ENCODE results near the gene KRTAP1-5.
"Not testable (repeated sequence)": the region's sequence is repeated elsewhere in the genome, so short reads cannot be mapped to it uniquely, and the experiment has no call there.

The KRTAP1-5 gene

DNA sequence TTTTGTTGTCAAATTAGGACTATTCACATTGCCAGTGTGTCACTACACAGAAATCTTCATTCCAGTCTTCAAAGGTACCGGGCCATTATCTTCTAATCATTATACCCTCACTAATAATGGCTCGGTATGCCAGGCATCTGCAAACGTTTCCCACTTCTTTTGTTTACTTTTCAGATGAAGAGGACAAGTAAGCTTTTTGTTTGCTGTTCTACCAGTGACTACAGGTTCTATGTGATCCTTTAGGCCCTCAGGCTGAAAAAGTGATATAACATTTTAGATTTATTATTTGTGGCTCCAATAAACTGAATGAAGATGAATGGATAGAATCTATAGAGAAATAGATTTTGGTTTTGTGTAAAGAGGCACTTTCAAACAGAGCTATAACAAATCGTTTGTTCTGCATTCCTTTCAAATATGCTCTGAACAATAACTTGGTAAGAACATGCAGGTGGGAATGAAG lies 17.7 kb downstream of the KRTAP1-5 start:
- Histone ChIP-seq H3K9ac (ENCODE audit: low read length in 5 of 5) (no peak overlapping the region), H3K27me3 (ENCODE audit: control insufficient read depth in 5 of 5, insufficient read depth in 4 of 5, low read length in 5 of 5) (peaks cover 0 to 2% (median 0%) of the 10 kb centered on the region in 5 donors), H3K36me3 (ENCODE audit: control insufficient read depth in 5 of 5, insufficient read depth in 5 of 5, low read length in 5 of 5) (no peaks in the 10 kb centered on the region), H3K9me3 (ENCODE audit: control insufficient read depth in 5 of 5, low read length in 5 of 5) (no peaks in the 10 kb centered on the region), H3K27ac (ENCODE audit: low read depth, low read length) (no peak overlapping the region), H3K4me1 (ENCODE audit: control insufficient read depth in 5 of 5, insufficient read depth in 5 of 5, low read length in 5 of 5) (no peaks in the 10 kb centered on the region), H3K4me3 (ENCODE audit: low read depth in 1 of 5, low read length in 5 of 5) (no peak overlapping the region)

- Histone ChIP-seq H3K27ac (ENCODE audit: low read depth, low read length) (no peak within 1 kb of the TSS), H3K9ac (ENCODE audit: low read length in 5 of 5) (no peak within 1 kb of the TSS), H3K4me3 (ENCODE audit: low read depth in 1 of 5, low read length in 5 of 5) (no peak within 1 kb of the TSS), H3K27me3 (ENCODE audit: control insufficient read depth in 5 of 5, insufficient read depth in 4 of 5, low read length in 5 of 5) (peaks cover 0 to 3% (median 0%) of the 10 kb centered on the region in 5 donors), H3K36me3 (ENCODE audit: control insufficient read depth in 5 of 5, insufficient read depth in 5 of 5, low read length in 5 of 5) (no peaks in the 10 kb centered on the region), H3K9me3 (ENCODE audit: control insufficient read depth in 5 of 5, low read length in 5 of 5) (no peaks in the 10 kb centered on the region), H3K4me1 (ENCODE audit: control insufficient read depth in 5 of 5, insufficient read depth in 5 of 5, low read length in 5 of 5) (no peaks in the 10 kb centered on the region)
Measured at GRCh38 chr17:41008811-41009210, 18.2 kb downstream of the KRTAP1-5 start, which contains the start of gene KRTAP3-1. KRTAP3-1 (minus strand) TSS chr17:41009128; CDS start chr17:41009074, 54 bp downstream.

DNA sequence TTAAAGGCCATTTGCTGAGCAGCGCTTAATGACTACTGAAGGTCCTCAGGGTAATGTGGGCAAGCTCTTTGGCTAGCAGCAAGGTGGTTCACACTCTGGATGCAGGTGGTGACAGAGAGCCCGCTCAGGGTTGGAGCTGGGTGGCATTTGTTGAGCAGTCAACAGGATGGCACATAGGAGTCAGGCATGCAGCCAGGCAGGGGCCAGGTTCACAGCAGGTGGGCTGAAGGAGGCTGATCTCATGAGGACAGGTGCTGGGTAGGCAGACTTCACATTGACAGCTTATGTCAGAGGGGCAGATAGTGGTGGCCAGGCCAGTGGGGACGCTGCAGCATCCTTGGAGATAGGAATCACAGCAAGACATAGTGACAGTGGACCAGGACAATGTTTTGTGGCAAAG lies 22.6 kb downstream of the KRTAP1-5 start:
- H3K27ac ChIP-seq (ENCODE audit: low read depth, low read length), result no peak overlapping the region
- no peaks in the 10 kb centered on the region for H3K9me3 ChIP-seq (ENCODE audit: control insufficient read depth in 5 of 5, low read length in 5 of 5)
- no peaks in the 10 kb centered on the region for H3K36me3 ChIP-seq (ENCODE audit: control insufficient read depth in 5 of 5, insufficient read depth in 5 of 5, low read length in 5 of 5)
- H3K9ac ChIP-seq (ENCODE audit: low read length in 5 of 5), result no peak overlapping the region
- peaks cover 0 to 3% (median 0%) of the 10 kb centered on the region in 5 donors for H3K27me3 ChIP-seq (ENCODE audit: control insufficient read depth in 5 of 5, insufficient read depth in 4 of 5, low read length in 5 of 5)
- no peaks in the 10 kb centered on the region for H3K4me1 ChIP-seq (ENCODE audit: control insufficient read depth in 5 of 5, insufficient read depth in 5 of 5, low read length in 5 of 5)
- H3K4me3 ChIP-seq (ENCODE audit: low read depth in 1 of 5, low read length in 5 of 5), result no peak overlapping the region

GRCh38 chr17:41003926-41004325 lies 23.1 kb downstream of the KRTAP1-5 start:
- H3K9me3 ChIP-seq (ENCODE audit: control insufficient read depth in 5 of 5, low read length in 5 of 5), result no peaks in the 10 kb centered on the region
- H3K4me3 ChIP-seq (ENCODE audit: low read depth in 1 of 5, low read length in 5 of 5), result no peak overlapping the region
- H3K27ac ChIP-seq (ENCODE audit: low read depth, low read length), result no peak overlapping the region
- no peaks in the 10 kb centered on the region for H3K4me1 ChIP-seq (ENCODE audit: control insufficient read depth in 5 of 5, insufficient read depth in 5 of 5, low read length in 5 of 5)
- H3K36me3 ChIP-seq (ENCODE audit: control insufficient read depth in 5 of 5, insufficient read depth in 5 of 5, low read length in 5 of 5), result no peaks in the 10 kb centered on the region
- peaks cover 0 to 3% (median 0%) of the 10 kb centered on the region in 5 donors for H3K27me3 ChIP-seq (ENCODE audit: control insufficient read depth in 5 of 5, insufficient read depth in 4 of 5, low read length in 5 of 5)
- no peak overlapping the region for H3K9ac ChIP-seq (ENCODE audit: low read length in 5 of 5)

DNA sequence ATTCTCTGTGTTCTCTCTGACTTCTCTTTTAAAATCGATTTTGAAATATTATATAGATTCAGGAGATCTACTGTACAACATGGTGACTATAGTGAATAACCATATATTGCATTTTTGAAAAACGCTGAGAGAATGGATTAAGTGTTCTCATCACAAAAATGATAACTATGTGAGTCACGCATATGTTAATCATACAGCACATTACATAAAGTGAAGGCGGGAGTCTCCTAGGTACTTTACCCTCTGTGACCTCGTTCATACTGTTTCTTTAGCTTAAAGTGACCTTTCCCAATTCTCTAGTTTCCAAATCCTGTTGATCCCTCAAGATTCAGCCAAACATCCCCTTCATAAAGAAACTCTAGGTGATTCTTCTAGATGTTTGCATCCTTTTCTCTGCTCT lies 24.2 kb downstream of the KRTAP1-5 start:
- no peak overlapping the region for H3K27ac ChIP-seq (ENCODE audit: low read depth, low read length)
- no peaks in the 10 kb centered on the region for H3K4me1 ChIP-seq (ENCODE audit: control insufficient read depth in 5 of 5, insufficient read depth in 5 of 5, low read length in 5 of 5)
- no peaks in the 10 kb centered on the region for H3K9me3 ChIP-seq (ENCODE audit: control insufficient read depth in 5 of 5, low read length in 5 of 5)
- peaks cover 0 to 3% (median 0%) of the 10 kb centered on the region in 5 donors for H3K27me3 ChIP-seq (ENCODE audit: control insufficient read depth in 5 of 5, insufficient read depth in 4 of 5, low read length in 5 of 5)
- no peaks in the 10 kb centered on the region for H3K36me3 ChIP-seq (ENCODE audit: control insufficient read depth in 5 of 5, insufficient read depth in 5 of 5, low read length in 5 of 5)
- no peak overlapping the region for H3K9ac ChIP-seq (ENCODE audit: low read length in 5 of 5)
- H3K4me3 ChIP-seq (ENCODE audit: low read depth in 1 of 5, low read length in 5 of 5), result no peak overlapping the region

DNA sequence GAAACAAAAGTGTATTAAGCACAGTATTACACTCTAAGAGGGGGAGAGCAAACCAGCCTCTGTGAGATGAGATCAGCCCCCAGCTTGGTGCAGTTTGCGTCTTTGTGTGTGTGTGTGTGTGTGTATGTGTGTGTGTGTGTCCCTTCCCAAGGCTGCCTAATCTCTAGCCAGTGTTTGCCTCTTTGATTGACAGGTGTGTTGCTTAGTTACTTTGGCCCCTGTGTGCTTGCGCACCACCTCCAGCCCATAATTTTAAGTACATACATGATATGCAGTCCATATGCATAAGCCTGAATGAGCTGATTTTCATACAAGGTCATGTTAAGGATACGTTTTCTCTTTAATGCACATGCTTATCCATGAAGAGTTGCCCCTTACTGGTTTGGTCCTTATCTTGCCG lies 25.2 kb downstream of the KRTAP1-5 start:
- no peak overlapping the region for H3K4me3 ChIP-seq (ENCODE audit: low read depth in 1 of 5, low read length in 5 of 5)
- no peak overlapping the region for H3K9ac ChIP-seq (ENCODE audit: low read length in 5 of 5)
- H3K4me1 ChIP-seq (ENCODE audit: control insufficient read depth in 5 of 5, insufficient read depth in 5 of 5, low read length in 5 of 5), result no peaks in the 10 kb centered on the region
- H3K9me3 ChIP-seq (ENCODE audit: control insufficient read depth in 5 of 5, low read length in 5 of 5), result no peaks in the 10 kb centered on the region
- no peaks in the 10 kb centered on the region for H3K36me3 ChIP-seq (ENCODE audit: control insufficient read depth in 5 of 5, insufficient read depth in 5 of 5, low read length in 5 of 5)
- no peak overlapping the region for H3K27ac ChIP-seq (ENCODE audit: low read depth, low read length)
- peaks cover 0 to 3% (median 0%) of the 10 kb centered on the region in 5 donors for H3K27me3 ChIP-seq (ENCODE audit: control insufficient read depth in 5 of 5, insufficient read depth in 4 of 5, low read length in 5 of 5)

DNA sequence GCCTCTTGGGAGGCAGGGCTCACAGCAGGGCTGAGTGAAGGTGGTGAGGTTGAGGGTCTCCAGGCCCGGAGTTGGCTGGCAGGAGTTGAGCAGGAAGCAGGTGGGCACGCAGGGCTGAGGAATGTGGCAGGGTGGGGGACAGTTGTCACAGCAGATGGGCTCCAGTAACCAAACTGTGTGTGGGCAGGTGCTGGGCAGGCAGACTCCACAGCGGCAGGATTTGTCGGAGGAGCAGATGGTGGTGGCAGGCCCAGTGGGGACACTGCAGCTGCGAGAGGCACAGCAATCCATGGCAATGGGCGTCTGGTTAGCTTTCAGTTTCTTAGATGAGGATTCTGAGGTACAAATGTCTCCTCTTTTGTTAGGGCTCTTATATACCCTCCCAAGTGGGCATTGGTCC lies 27.4 kb downstream of the KRTAP1-5 start, which contains the start of gene KRTAP3-2:
TSS of gene KRTAP3-2 (minus strand) at position 344 of the 400 bp plus-strand sequence. CDS start at position 291, 53 bp downstream.
- not testable (repeated sequence) for H3K36me3 ChIP-seq (ENCODE audit: control insufficient read depth in 5 of 5, insufficient read depth in 5 of 5, low read length in 5 of 5); H3K9ac ChIP-seq (ENCODE audit: low read length in 5 of 5); H3K27ac ChIP-seq (ENCODE audit: low read depth, low read length); H3K9me3 ChIP-seq (ENCODE audit: control insufficient read depth in 5 of 5, low read length in 5 of 5); H3K4me1 ChIP-seq (ENCODE audit: control insufficient read depth in 5 of 5, insufficient read depth in 5 of 5, low read length in 5 of 5); H3K4me3 ChIP-seq (ENCODE audit: low read depth in 1 of 5, low read length in 5 of 5); H3K27me3 ChIP-seq (ENCODE audit: control insufficient read depth in 5 of 5, insufficient read depth in 4 of 5, low read length in 5 of 5)

DNA sequence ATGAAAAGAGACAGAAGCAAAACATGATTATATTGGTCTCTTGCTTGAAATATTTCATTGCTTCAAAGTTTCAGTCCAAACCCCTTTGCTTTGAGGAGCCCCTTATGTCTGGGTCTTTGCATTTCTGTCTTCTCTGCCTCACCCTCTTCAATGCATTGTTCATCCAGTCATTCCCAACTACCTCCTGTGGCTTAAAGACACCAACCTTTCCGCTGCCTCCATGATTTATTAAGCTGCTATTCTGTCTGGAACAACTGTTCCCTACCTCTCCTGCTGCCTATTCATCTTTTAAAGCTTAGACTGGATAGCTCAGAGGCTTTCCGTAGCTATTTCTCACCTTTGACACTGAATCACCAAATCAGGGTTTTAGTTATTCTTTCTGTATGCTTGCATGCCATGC lies 29.6 kb downstream of the KRTAP1-5 start:
- Histone ChIP-seq H3K27me3 (ENCODE audit: control insufficient read depth in 5 of 5, insufficient read depth in 4 of 5, low read length in 5 of 5) (peaks cover 0 to 10% (median 3%) of the 10 kb centered on the region in 5 donors), H3K9ac (ENCODE audit: low read length in 5 of 5) (no peak overlapping the region), H3K27ac (ENCODE audit: low read depth, low read length) (no peak overlapping the region), H3K4me3 (ENCODE audit: low read depth in 1 of 5, low read length in 5 of 5) (no peak overlapping the region), H3K36me3 (ENCODE audit: control insufficient read depth in 5 of 5, insufficient read depth in 5 of 5, low read length in 5 of 5) (no peaks in the 10 kb centered on the region), H3K9me3 (ENCODE audit: control insufficient read depth in 5 of 5, low read length in 5 of 5) (no peaks in the 10 kb centered on the region), H3K4me1 (ENCODE audit: control insufficient read depth in 5 of 5, insufficient read depth in 5 of 5, low read length in 5 of 5) (no peaks in the 10 kb centered on the region)

DNA sequence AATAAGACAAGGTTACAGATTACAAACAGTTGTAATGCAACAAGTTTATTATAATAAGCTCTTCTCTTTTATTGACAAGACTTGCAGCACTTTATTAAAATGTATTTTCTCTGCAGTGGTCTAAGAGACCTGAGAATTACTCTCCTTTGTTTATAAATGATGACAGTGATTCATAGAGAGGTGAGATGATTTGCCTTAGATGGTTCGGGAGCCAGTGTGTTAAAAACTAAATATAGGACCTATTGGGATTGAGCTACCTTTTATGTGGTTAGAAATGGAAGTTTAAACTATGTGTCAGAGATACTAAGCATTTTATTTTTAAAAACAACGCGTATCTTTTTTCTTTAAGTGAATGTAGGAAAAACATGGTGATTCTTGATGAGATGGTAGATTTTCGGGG lies 30.2 kb downstream of the KRTAP1-5 start:
- H3K27me3 ChIP-seq (ENCODE audit: control insufficient read depth in 5 of 5, insufficient read depth in 4 of 5, low read length in 5 of 5), result peaks cover 0 to 10% (median 4%) of the 10 kb centered on the region in 5 donors
- no peaks in the 10 kb centered on the region for H3K4me1 ChIP-seq (ENCODE audit: control insufficient read depth in 5 of 5, insufficient read depth in 5 of 5, low read length in 5 of 5)
- no peaks in the 10 kb centered on the region for H3K36me3 ChIP-seq (ENCODE audit: control insufficient read depth in 5 of 5, insufficient read depth in 5 of 5, low read length in 5 of 5)

GRCh38 chr17:40995116-40995515 lies 31.9 kb downstream of the KRTAP1-5 start:
- H3K36me3 ChIP-seq (ENCODE audit: control insufficient read depth in 5 of 5, insufficient read depth in 5 of 5, low read length in 5 of 5), result no peaks in the 10 kb centered on the region
- H3K9ac ChIP-seq (ENCODE audit: low read length in 5 of 5), result no peak overlapping the region
- no peak overlapping the region for H3K4me3 ChIP-seq (ENCODE audit: low read depth in 1 of 5, low read length in 5 of 5)
- H3K27me3 ChIP-seq (ENCODE audit: control insufficient read depth in 5 of 5, insufficient read depth in 4 of 5, low read length in 5 of 5), result peaks cover 0 to 10% (median 4%) of the 10 kb centered on the region in 5 donors
- H3K27ac ChIP-seq (ENCODE audit: low read depth, low read length), result no peak overlapping the region
- H3K4me1 ChIP-seq (ENCODE audit: control insufficient read depth in 5 of 5, insufficient read depth in 5 of 5, low read length in 5 of 5), result no peaks in the 10 kb centered on the region
- peaks cover 0 to 4% (median 2%) of the 10 kb centered on the region in 5 donors for H3K9me3 ChIP-seq (ENCODE audit: control insufficient read depth in 5 of 5, low read length in 5 of 5)

More for the DNA sequence above, 30.2 kb downstream of the KRTAP1-5 start:
- H3K9me3 ChIP-seq (ENCODE audit: control insufficient read depth in 5 of 5, low read length in 5 of 5), result no peaks in the 10 kb centered on the region
- H3K9ac ChIP-seq (ENCODE audit: low read length in 5 of 5), result no peak overlapping the region
- H3K27ac ChIP-seq (ENCODE audit: low read depth, low read length), result no peak overlapping the region
- no peak overlapping the region for H3K4me3 ChIP-seq (ENCODE audit: low read depth in 1 of 5, low read length in 5 of 5)

Data from subcutaneous abdominal adipose tissue (tissue), 5 donors.